Measurements from ENCODE around the gene ERFE. TPM values are rescaled to one million over a fixed set of nuclear protein-coding genes. Genes with fewer than 3 reads are reported as not detected.
A peak's percentile ranks its signal among the peaks of the same experiment; 100 is the strongest.

ERFE gene
- total and polyA plus RNA-seq, 9 donors, result 6.1 to 25.0 (median 9.2) TPM

DNA sequence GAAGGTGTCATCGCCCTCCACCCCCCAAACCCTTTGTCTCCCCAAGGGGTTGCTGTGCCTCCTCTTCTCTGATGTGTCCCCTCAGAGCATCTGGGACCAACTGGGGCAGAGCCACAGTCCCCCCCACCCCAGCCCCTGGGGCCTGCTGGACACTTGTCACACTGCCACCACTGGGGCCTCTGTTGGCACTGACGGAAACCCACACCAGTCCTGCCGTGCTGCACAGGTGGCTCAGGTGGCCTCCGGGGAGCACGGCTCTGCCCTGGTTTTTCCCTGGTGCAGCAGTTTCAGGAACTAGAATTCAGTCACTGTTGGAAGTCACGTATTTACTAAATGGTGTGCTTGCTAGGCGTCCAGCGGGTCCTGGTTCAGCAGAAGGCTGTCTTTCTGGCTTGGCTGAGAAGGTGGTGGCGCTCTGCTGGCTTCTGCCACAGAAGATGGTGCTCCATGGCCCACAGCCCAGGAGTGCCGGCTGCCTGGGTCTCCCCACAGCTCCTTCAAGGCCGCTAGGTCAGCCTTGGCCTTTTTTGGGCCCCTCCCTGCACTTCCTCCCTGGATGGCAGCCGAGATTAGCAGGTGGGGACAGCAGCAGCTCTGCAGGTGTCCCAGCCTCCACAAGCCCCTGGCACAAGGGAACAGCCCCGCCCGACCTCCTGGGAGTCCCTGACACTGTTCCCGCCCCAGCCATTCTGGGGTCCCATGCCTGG lies 38.9 kb upstream of the ERFE start:
- no peaks in the 10 kb centered on the region for H3K9me3 ChIP-seq (replicated peaks; ENCODE audit: control insufficient read depth, low read depth, low read length)
- H3K4me3 ChIP-seq (ENCODE audit: low read length), result no peak overlapping the region
- 51% methylated on average over 14 of the region's 15 CpGs for WGBS (ENCODE audit: insufficient coverage)
- H3K36me3 ChIP-seq (ENCODE audit: control insufficient read depth, insufficient read depth, low read length), result no peaks in the 10 kb centered on the region
- no peak overlapping the region for H3K27ac ChIP-seq (ENCODE audit: low read length)
- peaks cover 26% of the 10 kb centered on the region for H3K4me1 ChIP-seq (ENCODE audit: control insufficient read depth, insufficient read depth, low read length)
- no peak for DNase-seq
- H3K27me3 ChIP-seq (ENCODE audit: control insufficient read depth, insufficient read depth, low read length), result peaks cover 5% of the 10 kb centered on the region

DNA sequence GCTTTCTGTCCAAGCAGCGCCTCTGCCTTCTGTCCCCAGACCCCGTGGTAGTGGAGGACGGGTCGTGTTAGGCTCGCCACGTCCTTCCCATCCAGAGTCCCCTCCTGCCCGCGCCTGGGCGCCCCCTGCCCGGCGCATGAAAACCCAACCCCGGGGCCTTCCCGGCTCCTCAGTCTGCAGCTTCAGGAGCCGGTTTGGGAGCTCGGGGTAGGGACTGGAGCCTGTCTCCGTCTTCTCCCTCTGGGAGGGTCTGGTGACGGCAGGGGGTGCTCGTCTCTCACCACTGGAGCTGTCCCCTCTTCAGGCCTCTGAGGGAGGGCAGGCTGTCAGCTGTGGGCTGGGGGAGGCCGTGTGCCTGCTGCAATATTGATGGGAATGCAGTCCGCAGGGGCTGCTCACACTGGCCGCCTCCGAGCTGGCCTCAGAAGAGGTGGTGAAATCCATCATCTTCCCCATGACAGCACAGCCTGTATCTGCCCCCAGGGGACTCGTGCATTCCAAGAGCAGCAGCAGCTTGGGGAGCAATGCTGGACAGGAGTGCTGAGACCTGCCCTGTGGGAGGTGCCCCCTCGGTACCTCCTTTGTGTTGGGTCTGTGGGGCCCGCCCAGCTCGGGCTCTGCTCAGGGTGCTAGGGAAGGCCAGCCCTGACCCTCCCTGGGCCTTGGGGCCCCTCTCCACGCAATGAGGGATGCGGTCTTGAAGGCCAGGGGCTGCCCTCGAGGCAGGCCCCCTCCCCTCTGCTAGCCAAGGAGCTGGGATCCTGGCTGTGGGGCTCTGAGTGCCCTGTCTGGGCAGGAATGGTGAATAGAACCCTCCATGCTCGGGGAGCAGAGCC lies 38.1 kb upstream of the ERFE start:
- Histone ChIP-seq H3K27me3 (ENCODE audit: control insufficient read depth, insufficient read depth, low read length) (peaks cover 5% of the 10 kb centered on the region), H3K4me3 (ENCODE audit: low read length) (no peak overlapping the region), H3K27ac (ENCODE audit: low read length) (no peak overlapping the region), H3K36me3 (ENCODE audit: control insufficient read depth, insufficient read depth, low read length) (no peaks in the 10 kb centered on the region), H3K9me3 (replicated peaks; ENCODE audit: control insufficient read depth, low read depth, low read length) (no peaks in the 10 kb centered on the region), H3K4me1 (ENCODE audit: control insufficient read depth, insufficient read depth, low read length) (peaks cover 26% of the 10 kb centered on the region)
- DNase-seq, result peak; percentile 49
- WGBS (ENCODE audit: insufficient coverage), result 40% methylated on average over 14 of the region's 30 CpGs

DNA sequence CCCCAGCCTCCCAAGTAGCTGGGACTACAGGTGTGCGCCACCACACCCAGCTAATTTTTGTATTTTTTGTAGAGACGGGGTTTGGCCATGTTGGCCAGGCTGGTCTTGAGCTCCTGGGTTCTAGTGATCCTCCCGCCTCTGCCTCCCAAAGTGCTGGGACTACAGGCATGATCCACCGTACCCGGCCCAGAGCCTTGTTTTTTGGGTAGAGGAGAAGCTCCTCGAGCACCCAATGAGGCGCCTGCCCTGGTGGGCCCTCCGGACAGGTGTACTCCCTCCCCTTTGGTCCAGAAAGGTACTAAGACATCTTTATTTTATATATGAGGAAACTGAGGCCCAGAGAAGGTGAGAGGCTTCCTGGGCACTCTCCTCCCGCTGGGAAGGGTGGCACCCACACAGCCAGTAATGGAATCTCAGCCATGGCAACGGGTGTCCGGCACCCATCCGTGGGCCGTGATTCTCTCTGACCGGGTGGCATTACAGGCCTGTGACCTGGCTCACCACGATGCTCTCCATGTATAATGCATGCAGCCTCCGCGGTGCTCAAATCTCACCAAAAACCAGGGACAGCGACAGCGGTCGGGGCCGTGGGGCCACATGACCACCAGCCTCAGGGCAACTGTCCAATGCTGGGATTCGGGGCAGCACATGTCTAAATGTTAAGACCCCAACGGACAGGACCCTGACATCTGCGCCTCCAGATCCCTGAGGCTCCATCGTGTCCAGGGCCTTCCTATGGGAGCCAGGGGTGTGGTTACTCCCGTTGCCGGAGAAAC lies 37.1 kb upstream of the ERFE start:
- Histone ChIP-seq H3K27ac (ENCODE audit: low read length) (no peak overlapping the region), H3K9me3 (replicated peaks; ENCODE audit: control insufficient read depth, low read depth, low read length) (no peaks in the 10 kb centered on the region), H3K4me3 (ENCODE audit: low read length) (no peak overlapping the region), H3K36me3 (ENCODE audit: control insufficient read depth, insufficient read depth, low read length) (no peaks in the 10 kb centered on the region), H3K4me1 (ENCODE audit: control insufficient read depth, insufficient read depth, low read length) (peaks cover 26% of the 10 kb centered on the region), H3K27me3 (ENCODE audit: control insufficient read depth, insufficient read depth, low read length) (peaks cover 5% of the 10 kb centered on the region)
- DNase-seq, result no peak
- 88% methylated on average over 19 of the region's 27 CpGs for WGBS (ENCODE audit: insufficient coverage)

DNA sequence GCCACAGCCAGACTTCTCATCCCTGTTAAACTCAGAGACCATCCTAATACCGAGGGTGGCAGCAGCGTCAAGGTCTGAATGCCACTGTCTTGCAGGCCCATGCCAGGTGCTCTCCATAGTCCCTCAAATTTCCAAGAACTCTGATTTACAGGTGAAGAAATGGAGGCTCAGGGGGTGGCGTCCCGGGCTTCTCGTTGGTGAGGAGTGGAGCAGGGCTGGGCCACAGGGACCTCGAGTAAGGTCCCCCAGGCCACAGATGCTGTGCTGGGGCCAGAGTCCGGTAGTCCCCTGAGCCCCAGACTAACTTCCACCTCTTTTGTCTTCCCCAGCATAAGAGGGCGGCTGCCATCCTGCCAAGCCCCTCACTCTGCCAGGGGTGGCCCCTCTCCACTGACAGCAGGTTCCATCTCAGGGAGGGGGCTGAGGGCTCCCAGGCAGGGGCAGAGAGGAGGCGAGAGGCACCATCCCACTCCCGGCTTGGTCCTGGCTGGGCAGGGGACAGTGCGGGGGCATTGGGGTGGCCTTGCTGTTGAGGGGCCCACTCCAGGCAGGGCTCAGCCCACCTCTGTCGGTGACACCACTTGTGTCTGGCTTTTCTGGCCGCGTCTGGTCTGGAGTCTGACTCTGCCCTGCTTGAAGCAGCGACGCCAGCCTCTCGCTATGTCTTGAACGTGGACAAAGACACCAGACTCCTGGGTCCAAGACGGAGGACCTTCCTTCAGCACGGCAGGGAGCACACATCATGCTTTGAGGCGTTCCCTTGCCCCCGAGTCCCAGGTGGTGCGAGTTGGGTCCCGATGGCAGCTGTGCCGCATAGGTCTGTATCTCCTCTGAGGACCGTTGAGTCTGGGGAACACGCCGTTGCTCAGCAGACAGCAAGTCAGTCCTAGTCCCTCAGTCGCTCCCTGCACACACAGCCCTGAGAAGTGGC lies 36.2 kb upstream of the ERFE start:
- WGBS (ENCODE audit: insufficient coverage), result 74% methylated on average over 21 of the region's 29 CpGs

DNA sequence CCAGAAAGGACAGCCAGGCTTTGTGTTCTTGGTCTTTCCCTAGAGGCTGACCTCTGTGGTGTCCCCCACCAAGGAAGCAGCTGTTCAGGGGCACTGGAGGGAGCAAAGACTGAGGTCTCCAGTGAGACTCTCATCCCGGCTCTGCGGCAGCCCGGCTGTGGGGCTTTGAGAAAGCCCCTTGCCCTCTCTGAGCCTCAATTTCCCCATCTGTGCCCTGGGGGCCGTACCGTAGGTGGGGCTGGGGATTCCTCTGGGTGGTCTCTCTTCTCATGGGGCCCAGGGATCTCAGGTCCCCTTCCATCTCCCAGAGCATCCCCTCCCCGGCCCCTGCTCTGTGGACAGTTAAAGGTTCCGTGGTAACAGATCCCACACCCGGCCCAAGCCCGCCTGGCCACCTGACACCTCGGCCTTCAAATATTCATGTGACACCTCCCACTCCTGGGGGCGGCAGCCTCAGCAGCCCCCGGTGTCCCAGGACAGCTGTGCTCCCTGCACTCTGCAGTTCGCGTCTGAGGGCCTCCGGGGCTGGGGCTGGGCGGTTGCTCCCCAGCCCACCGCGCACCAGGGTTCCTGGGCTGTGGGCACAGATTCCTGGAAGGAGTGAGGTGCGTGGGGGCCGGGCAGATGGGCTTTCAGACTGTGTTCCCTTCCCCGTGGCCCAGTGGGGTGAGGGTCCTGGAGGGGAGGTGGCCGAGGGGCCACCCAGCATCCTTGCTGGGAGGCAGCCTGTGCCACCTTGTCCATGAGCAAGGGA lies 35.4 kb upstream of the ERFE start:
- no peaks in the 10 kb centered on the region for H3K36me3 ChIP-seq (ENCODE audit: control insufficient read depth, insufficient read depth, low read length)
- H3K4me1 ChIP-seq (ENCODE audit: control insufficient read depth, insufficient read depth, low read length), result peaks cover 39% of the 10 kb centered on the region
- no peaks in the 10 kb centered on the region for H3K9me3 ChIP-seq (replicated peaks; ENCODE audit: control insufficient read depth, low read depth, low read length)
- H3K27me3 ChIP-seq (ENCODE audit: control insufficient read depth, insufficient read depth, low read length), result peaks cover 7% of the 10 kb centered on the region
- no peak overlapping the region for H3K27ac ChIP-seq (ENCODE audit: low read length)
- DNase-seq, result no peak
- H3K4me3 ChIP-seq (ENCODE audit: low read length), result no peak overlapping the region
- WGBS (ENCODE audit: insufficient coverage), result 63% methylated on average over 18 of the region's 22 CpGs

More for the DNA sequence above, 36.2 kb upstream of the ERFE start:
- no peak overlapping the region for H3K4me3 ChIP-seq (ENCODE audit: low read length)
- peaks cover 5% of the 10 kb centered on the region for H3K27me3 ChIP-seq (ENCODE audit: control insufficient read depth, insufficient read depth, low read length)
- H3K9me3 ChIP-seq (replicated peaks; ENCODE audit: control insufficient read depth, low read depth, low read length), result no peaks in the 10 kb centered on the region
- no peaks in the 10 kb centered on the region for H3K36me3 ChIP-seq (ENCODE audit: control insufficient read depth, insufficient read depth, low read length)
- no peak overlapping the region for H3K27ac ChIP-seq (ENCODE audit: low read length)
- peaks cover 32% of the 10 kb centered on the region for H3K4me1 ChIP-seq (ENCODE audit: control insufficient read depth, insufficient read depth, low read length)
- no peak for DNase-seq

DNA sequence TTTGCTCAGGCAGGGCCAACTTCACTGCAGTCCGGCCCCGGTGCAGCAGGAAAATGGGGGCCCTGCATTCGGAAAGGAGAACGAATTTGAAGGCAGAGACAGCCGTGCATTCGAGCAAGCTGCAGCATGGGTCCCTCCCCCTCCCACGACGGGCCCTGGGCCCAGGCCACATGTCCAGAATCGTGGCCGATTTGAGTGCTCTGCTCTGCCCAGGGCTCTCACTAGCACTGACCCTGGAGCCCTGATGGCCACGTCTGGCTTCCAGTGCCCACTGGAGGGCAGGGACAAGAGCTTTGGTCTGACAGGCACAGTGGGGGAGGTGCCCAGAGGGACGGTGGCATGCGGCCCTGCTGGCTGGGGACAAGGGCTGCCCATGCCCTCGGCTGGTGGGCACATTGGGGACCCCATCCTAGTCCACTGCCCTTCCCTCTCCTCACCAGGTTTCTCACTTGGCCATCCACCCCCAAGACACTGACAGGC lies 34.7 kb upstream of the ERFE start:
- H3K27ac ChIP-seq (ENCODE audit: low read length), result no peak overlapping the region
- H3K9me3 ChIP-seq (replicated peaks; ENCODE audit: control insufficient read depth, low read depth, low read length), result no peaks in the 10 kb centered on the region
- DNase-seq, result no peak
- no peak overlapping the region for H3K4me3 ChIP-seq (ENCODE audit: low read length)
- no peaks in the 10 kb centered on the region for H3K36me3 ChIP-seq (ENCODE audit: control insufficient read depth, insufficient read depth, low read length)
- H3K4me1 ChIP-seq (ENCODE audit: control insufficient read depth, insufficient read depth, low read length), result peaks cover 39% of the 10 kb centered on the region
- H3K27me3 ChIP-seq (ENCODE audit: control insufficient read depth, insufficient read depth, low read length), result peaks cover 7% of the 10 kb centered on the region
- 39% methylated on average over 11 of the region's 14 CpGs for WGBS (ENCODE audit: insufficient coverage)

DNA sequence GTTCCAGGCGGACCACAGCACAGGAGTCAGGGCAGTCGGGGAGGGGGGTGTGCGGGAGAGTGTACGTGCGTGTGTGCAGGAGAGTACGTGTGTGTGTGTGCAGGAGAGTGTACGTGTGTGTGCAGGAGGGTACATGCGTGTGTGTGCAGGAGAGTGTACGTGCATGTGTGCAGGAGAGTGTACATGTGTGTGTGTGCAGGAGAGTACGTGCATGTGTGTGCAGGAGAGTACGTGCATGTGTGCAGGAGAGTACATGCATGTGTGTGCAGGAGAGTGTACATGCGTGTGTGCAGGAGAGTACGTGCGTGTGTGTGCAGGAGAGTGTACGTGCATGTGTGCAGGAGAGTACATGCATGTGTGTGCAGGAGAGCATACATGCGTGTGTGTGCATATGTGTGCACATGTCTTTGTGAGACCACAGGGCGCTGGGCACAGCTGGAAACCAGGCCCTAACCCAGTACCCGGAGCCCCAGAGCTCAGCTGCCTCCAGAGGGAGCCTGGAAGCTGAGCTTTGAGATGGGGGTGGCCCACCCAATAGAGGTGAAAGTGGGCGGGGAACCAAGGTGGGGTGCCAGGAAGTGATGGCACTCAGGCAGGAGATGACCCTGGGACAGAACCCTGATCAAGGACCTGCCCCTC lies 34.2 kb upstream of the ERFE start:
- Histone ChIP-seq H3K4me1 (ENCODE audit: control insufficient read depth, insufficient read depth, low read length) (peaks cover 38% of the 10 kb centered on the region), H3K9me3 (replicated peaks; ENCODE audit: control insufficient read depth, low read depth, low read length) (no peaks in the 10 kb centered on the region), H3K27ac (ENCODE audit: low read length) (no peak overlapping the region), H3K27me3 (ENCODE audit: control insufficient read depth, insufficient read depth, low read length) (peaks cover 5% of the 10 kb centered on the region), H3K36me3 (ENCODE audit: control insufficient read depth, insufficient read depth, low read length) (no peaks in the 10 kb centered on the region), H3K4me3 (ENCODE audit: low read length) (no peak overlapping the region)
- no peak for DNase-seq
- 87% methylated on average over 18 of the region's 19 CpGs for WGBS (ENCODE audit: insufficient coverage)

DNA sequence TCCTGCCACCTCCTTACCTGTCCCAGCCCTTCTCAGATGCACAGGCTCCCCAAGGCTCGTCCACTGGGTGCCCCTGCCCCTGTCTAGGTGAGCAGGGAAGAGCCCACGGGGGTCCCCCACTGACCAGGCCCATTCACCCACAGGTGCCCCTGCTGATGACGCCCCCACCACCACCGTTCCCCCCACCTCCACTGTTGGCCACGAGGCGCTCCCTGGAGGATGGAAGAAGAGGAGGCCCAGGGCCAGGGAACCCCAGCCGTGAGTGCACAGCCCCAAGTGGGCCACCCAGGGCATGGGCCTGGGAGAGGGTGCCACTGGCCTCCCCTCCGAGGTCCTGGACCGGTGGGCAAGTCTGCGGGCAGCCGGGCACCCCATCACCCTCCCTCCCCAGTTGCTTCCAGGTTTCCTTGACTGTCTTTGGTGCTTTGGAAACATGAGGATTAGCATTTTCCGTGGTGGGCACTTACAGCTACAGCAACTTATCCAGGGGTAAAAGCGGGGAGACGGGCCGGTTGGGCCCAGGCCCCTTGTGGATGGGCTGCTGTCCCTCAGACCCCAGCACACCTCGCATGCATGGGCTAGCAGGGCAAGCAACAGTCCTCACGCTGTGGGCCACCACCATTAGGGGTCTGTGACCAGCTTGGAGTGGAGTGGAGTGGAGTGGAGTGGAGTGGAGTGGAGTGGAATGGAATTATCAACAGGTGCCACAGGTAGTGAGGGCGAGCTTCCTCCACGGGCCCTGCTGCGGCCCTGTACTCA lies 33.5 kb upstream of the ERFE start:
- Histone ChIP-seq H3K27ac (ENCODE audit: low read length) (no peak overlapping the region), H3K4me1 (ENCODE audit: control insufficient read depth, insufficient read depth, low read length) (peaks cover 31% of the 10 kb centered on the region), H3K9me3 (replicated peaks; ENCODE audit: control insufficient read depth, low read depth, low read length) (no peaks in the 10 kb centered on the region), H3K4me3 (ENCODE audit: low read length) (no peak overlapping the region), H3K27me3 (ENCODE audit: control insufficient read depth, insufficient read depth, low read length) (peaks cover 3% of the 10 kb centered on the region), H3K36me3 (ENCODE audit: control insufficient read depth, insufficient read depth, low read length) (no peaks in the 10 kb centered on the region)
- WGBS (ENCODE audit: insufficient coverage), result 74% methylated on average over 10 of the region's 20 CpGs
- DNase-seq, result no peak
